ENCODE measurements around the gene GABPB1. TPM values are rescaled to one million over a fixed set of nuclear protein-coding genes. Genes with fewer than 3 reads are reported as not detected.

GABPB1 gene
- total and polyA plus RNA-seq, 10 of the 15 experiments (the other 5 are each of a cell fraction or from before 2014, with no cell fraction given), result 13.9 to 48.2 (median 39.8) TPM

DNA sequence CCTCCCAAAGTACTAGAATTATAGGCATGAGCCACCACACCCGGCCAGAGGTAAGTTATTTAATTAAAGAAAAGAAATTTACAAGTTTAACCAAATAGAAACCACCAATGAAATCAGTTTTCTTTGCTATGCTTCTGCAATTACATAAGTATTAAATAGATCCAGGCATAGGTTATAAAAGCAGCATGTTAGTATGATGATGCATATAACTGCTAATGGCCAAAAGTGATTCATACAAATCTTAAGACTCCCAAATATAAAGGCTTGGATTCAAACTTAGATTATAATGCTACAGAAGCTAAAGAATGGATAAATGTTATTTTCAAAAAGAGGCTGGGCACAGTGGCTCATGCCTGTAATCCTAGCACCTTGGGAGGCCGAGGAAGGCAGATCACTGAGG is 56.7 kb downstream of the GABPB1 start:
- CTCF ChIA-PET, result interaction anchor here (0.6 to 1.3 kb wide), 2 partner anchors 18 to 39 kb away, joined by 3 to 4 read pairs; no protein-coding TSS in a partner anchor
- H2AFZ ChIP-seq (ENCODE audit: control insufficient read depth, low read depth, low read length), result no peak overlapping the region
- FAIRE-seq (no peak), DNase-seq (ENCODE audit: low read depth, low spot score) (no peak), ATAC-seq (no peak)
- SMC1A ChIA-PET (ENCODE audit: uncharacterized antibody, unreplicated experiment), result no interaction called here
- BruUV-seq (replicated peaks), result no TSS peak
- no peaks in the 10 kb centered on the region for H3K9me3 ChIP-seq (replicated peaks; ENCODE audit: control insufficient read depth, insufficient read depth, low read length)
- no peaks in the 10 kb centered on the region for H3K27me3 ChIP-seq (replicated peaks in 1 of 2; ENCODE audit: control insufficient read depth in 2 of 2, insufficient read depth in 2 of 2, low read length in 1 of 2)
- H3K4me3 ChIP-seq, result no peak overlapping the region
- RAD21 ChIA-PET (ENCODE audit: unreplicated experiment), result no interaction called here
- no peaks in the 10 kb centered on the region for H4K20me1 ChIP-seq (ENCODE audit: control insufficient read depth, insufficient read depth)
- intact Hi-C loops (cut with micrococcal nuclease; ENCODE audit: unreplicated experiment), result no loop called here
- no peak overlapping the region for H3K9ac ChIP-seq (ENCODE audit: control insufficient read depth, insufficient read depth, low read length)
- in situ Hi-C loops (cut with MboI), result no loop called here
- TF ChIP-seq CBFB (IDR thresholded peaks at IDR 0.05; ENCODE audit: low read depth) (no peak), EZH2 (IDR thresholded peaks at IDR 0.05; ENCODE audit: borderline replicate concordance, control insufficient read depth, low read depth, low read length) (no peak), WRNIP1 (IDR thresholded peaks at IDR 0.05; ENCODE audit: borderline replicate concordance, low read depth, low read length) (no peak), RAD51 (IDR thresholded peaks at IDR 0.05) (no peak), ESRRA (IDR thresholded peaks at IDR 0.05; ENCODE audit: low read length) (no peak), GATAD2B (conservative IDR thresholded peaks at IDR 0.05; ENCODE audit: low read depth) (no peak), MYB (IDR thresholded peaks at IDR 0.05; ENCODE audit: borderline replicate concordance, low read depth, low read length) (no peak), FOXM1 (IDR thresholded peaks at IDR 0.05; ENCODE audit: low read depth, low read length) (no peak)
- TF ChIP-seq, protein P1, sequence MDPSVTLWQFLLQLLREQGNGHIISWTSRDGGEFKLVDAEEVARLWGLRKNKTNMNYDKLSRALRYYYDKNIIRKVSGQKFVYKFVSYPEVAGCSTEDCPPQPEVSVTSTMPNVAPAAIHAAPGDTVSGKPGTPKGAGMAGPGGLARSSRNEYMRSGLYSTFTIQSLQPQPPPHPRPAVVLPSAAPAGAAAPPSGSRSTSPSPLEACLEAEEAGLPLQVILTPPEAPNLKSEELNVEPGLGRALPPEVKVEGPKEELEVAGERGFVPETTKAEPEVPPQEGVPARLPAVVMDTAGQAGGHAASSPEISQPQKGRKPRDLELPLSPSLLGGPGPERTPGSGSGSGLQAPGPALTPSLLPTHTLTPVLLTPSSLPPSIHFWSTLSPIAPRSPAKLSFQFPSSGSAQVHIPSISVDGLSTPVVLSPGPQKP (IDR thresholded peaks at IDR 0.05; ENCODE audit: low read depth, low read length), result no peak
- TF ChIP-seq, protein P2, sequence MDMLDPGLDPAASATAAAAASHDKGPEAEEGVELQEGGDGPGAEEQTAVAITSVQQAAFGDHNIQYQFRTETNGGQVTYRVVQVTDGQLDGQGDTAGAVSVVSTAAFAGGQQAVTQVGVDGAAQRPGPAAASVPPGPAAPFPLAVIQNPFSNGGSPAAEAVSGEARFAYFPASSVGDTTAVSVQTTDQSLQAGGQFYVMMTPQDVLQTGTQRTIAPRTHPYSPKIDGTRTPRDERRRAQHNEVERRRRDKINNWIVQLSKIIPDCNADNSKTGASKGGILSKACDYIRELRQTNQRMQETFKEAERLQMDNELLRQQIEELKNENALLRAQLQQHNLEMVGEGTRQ (IDR thresholded peaks at IDR 0.05; ENCODE audit: borderline replicate concordance, low read depth, low read length), result no peak
- TF ChIP-seq, protein P3, sequence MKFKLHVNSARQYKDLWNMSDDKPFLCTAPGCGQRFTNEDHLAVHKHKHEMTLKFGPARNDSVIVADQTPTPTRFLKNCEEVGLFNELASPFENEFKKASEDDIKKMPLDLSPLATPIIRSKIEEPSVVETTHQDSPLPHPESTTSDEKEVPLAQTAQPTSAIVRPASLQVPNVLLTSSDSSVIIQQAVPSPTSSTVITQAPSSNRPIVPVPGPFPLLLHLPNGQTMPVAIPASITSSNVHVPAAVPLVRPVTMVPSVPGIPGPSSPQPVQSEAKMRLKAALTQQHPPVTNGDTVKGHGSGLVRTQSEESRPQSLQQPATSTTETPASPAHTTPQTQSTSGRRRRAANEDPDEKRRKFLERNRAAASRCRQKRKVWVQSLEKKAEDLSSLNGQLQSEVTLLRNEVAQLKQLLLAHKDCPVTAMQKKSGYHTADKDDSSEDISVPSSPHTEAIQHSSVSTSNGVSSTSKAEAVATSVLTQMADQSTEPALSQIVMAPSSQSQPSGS (IDR thresholded peaks at IDR 0.05; ENCODE audit: low read length), result no peak
- whole genome bisulfite sequencing (ENCODE audit: insufficient coverage, insufficient replicate concordance, low lambda C conversion rate, missing lambda C conversion rate), result 97% methylated on average over 2 of the region's 2 CpGs
- H3K79me2 ChIP-seq (ENCODE audit: control insufficient read depth, insufficient read depth, low read length), result no peaks in the 10 kb centered on the region
- H3K4me2 ChIP-seq (ENCODE audit: control insufficient read depth, insufficient read depth), result no peak overlapping the region
- H3K36me3 ChIP-seq (ENCODE audit: control insufficient read depth in 2 of 2, insufficient read depth in 2 of 2, low read length in 1 of 2), result peaks cover 0 to 13% of the 10 kb centered on the region in 2 experiments; a peak in 2 of 4 replicates
- POLR2A ChIA-PET, result no interaction called here
- H3K4me1 ChIP-seq (ENCODE audit: control insufficient read depth, insufficient read depth, low read length), result peaks cover 4% of the 10 kb centered on the region
- no peak overlapping the region for H3K27ac ChIP-seq (ENCODE audit: control insufficient read depth, insufficient read depth)

All from GM12878 (cell line).